Astrocyte (in vitro differentiated cells and primary cell): ENCODE results near the gene ZDHHC11.
"Not testable (repeated sequence)": the region's sequence is repeated elsewhere in the genome, so short reads cannot be mapped to it uniquely, and the experiment has no call there.

ENCODE experiments used
- CTCF ChIP-seq: IDR thresholded peaks from 2 replicates; pipeline ENCODE4 v1.5.1; 2011; ENCODE audit warnings: low read depth, mild to moderate bottlenecking, inconsistent platforms, low read length, moderate library complexity; ENCODE audit not compliant: insufficient read depth
- EZH2 ChIP-seq: IDR thresholded peaks from 2 replicates; pipeline ENCODE4 v1.6.1; 2012; ENCODE audit warnings: mild to moderate bottlenecking, low read length, inconsistent platforms; ENCODE audit not compliant: insufficient read depth

- TF ChIP-seq CTCF, EZH2: not testable (repeated sequence)
These were observed 25.2 kb downstream of the ZDHHC11 start for GRCh38 chr5:825544-825943.
